HT-29 (cell line): ENCODE measurements around the gene COX19. TPM values are rescaled to one million over a fixed set of nuclear protein-coding genes. Genes with fewer than 3 reads are reported as not detected.
"Not testable (repeated sequence)": the region's sequence is repeated elsewhere in the genome, so short reads cannot be mapped to it uniquely, and the experiment has no call there.

ENCODE experiments used
- DNase-seq: peaks from one replicate; pipeline ENCODE4 v3.0.0-alpha.2; 2015; ENCODE audit warnings: low spot score
- total RNA-seq: library from RNA; depleted of rRNA; stranded (reverse); fragments of >200 nt; shearing (Covaris generic); gene quantifications from 2 replicates; pipeline ENCODE4 v1.2.3, GENCODE V29; 2014

The COX19 gene
- total RNA-seq, 1 experiment from 2014 or later = 21.6 TPM

- DNase-seq = no peak
Observed at GRCh38 chr7:962401-963081, 12.8 kb downstream of the COX19 start.

- no peak for DNase-seq
Observed at GRCh38 chr7:961546-962400, 13.6 kb downstream of the COX19 start.

GRCh38 chr7:960972-961371, 14.4 kb downstream of the COX19 start:
- not testable (repeated sequence) for DNase-seq

GRCh38 chr7:960269-960871, 15.0 kb downstream of the COX19 start:
- DNase-seq = no peak

GRCh38 chr7:959740-960139, 15.6 kb downstream of the COX19 start:
- not testable (repeated sequence) for DNase-seq

- DNase-seq = no peak
Observed at GRCh38 chr7:959271-959670, 16.1 kb downstream of the COX19 start.

- no peak for DNase-seq
Observed at GRCh38 chr7:958221-959200, 16.8 kb downstream of the COX19 start.

- DNase-seq = peak; percentile 89
Observed at GRCh38 chr7:957418-958220, 17.7 kb downstream of the COX19 start.

- DNase-seq = no peak
Observed at GRCh38 chr7:956031-956430, 19.3 kb downstream of the COX19 start.

GRCh38 chr7:954330-955238, 20.8 kb downstream of the COX19 start, which contains the start of gene ADAP1:
Gene ADAP1 (minus strand): TSS chr7:954680. CDS start chr7:954477, 203 bp downstream.
- DNase-seq = peak; percentile 77

- peak; percentile 93 for DNase-seq
Observed at GRCh38 chr7:953547-954327, 21.6 kb downstream of the COX19 start.

- peak; percentile 55 for DNase-seq
Observed at GRCh38 chr7:952548-953441, 22.6 kb downstream of the COX19 start.

- DNase-seq = no peak
Observed at GRCh38 chr7:951881-952547, 23.3 kb downstream of the COX19 start.

- DNase-seq = peak; percentile 88
Observed at GRCh38 chr7:949021-949934, 26.1 kb downstream of the COX19 start.

GRCh38 chr7:947391-948210, 27.7 kb downstream of the COX19 start:
- DNase-seq = peak; percentile 43
